ENCODE measurements around the gene RIMBP2. TPM values are rescaled to one million over a fixed set of nuclear protein-coding genes. Genes with fewer than 3 reads are reported as not detected.

The RIMBP2 gene
- total and polyA plus RNA-seq, 9 of the 15 experiments (the other 6 are each of a cell fraction or from before 2014, with no cell fraction given), result not detected

DNA sequence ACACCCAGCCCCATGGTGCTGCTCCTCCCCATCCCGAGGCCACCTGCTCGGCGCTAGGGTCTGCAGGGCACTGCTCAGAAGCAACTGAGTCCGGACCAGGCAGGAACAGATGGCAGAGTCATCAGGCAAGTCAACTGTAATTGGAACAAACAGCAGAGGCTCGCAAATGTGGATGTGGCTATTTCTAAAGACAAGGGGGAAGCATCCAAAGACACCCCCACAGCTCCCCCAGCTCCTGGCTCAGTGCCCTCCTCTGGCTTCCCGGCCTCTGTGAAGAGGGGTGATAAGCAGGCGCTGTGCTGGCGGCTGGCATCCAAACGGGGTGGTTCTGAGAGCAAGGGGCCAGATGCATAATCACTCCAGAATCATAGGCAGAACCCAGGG, 252.8 kb downstream of the RIMBP2 start (continued):
- TF ChIP-seq ZNF274 (IDR thresholded peaks at IDR 0.05; ENCODE audit: borderline replicate concordance, low read depth, low read length) (no peak), SPI1 (IDR thresholded peaks at IDR 0.05; ENCODE audit: borderline replicate concordance, low read depth, low read length) (no peak), SMC3 (conservative IDR thresholded peaks at IDR 0.05; ENCODE audit: insufficient read depth, low read depth, low read length) (no peak)

DNA sequence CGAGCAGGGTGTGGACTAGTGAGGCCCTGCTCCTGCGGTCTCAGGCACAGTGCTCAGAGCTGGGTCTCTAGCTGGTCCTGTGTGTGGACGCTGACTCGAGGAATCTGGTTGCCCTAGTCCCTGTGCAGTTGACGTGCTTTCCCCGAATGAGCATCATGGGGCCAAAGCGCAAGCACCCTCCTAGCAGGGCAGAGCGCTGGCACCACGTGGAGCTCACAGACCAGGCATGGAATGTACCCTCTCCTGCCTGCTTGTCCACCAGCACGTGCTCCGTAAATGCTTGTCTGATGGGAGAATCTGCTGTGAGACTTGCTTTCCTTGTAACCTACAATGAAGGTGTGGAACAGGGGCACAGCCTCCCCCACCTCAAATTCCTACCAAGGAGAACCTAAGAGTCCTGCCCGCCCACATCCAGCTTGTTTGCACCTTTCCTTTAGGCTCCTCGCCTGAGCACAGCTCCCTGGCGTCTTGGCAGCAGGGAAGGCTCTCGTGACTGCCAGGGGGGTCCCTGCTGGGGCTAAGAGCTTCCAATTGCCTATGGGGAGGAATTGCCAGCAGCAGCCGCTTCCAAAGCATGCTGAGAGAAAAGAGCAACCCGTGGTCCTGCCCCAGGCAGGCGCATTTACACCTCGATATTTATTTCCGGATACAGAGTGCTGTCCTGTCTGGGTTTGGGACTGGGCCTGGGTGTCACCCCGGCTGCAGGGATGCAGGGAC, 253.4 kb downstream of the RIMBP2 start:
- no peak; the same call in 2 of the 3 replicates for ATAC-seq
- FAIRE-seq, result no peak

More for the DNA sequence above, 253.4 kb downstream of the RIMBP2 start:
- ChIA-PET POLR2A (interaction anchor here (0.6 kb wide), 1 partner anchor 26 kb away, joined by 4 read pairs; no protein-coding TSS in a partner anchor), CTCF (ENCODE audit: low intra/inter-chr PET ratio) (no interaction called here)
- no TSS peak for BruUV-seq (replicated peaks)
- Histone ChIP-seq H3K27me3 (ENCODE audit: control insufficient read depth in 2 of 2, insufficient read depth in 2 of 2, low read length in 2 of 2) (peaks cover 4 to 50% of the 10 kb centered on the region in 2 experiments; a peak in 4 of 5 replicates), H3K79me2 (ENCODE audit: control insufficient read depth, insufficient read depth, low read length) (no peaks in the 10 kb centered on the region), H3K27ac (ENCODE audit: extremely low read depth, low read depth, low read length) (no peak overlapping the region), H3K4me1 (replicated peaks in 1 of 2; ENCODE audit: control insufficient read depth in 2 of 2, insufficient read depth in 2 of 2, low read length in 2 of 2) (0 out of 5 replicates have a peak, but pooled peaks cover 0 to 3% of the 10 kb centered on the region in 2 experiments), H3K9me1 (ENCODE audit: control insufficient read depth, insufficient read depth, low read length) (no peaks in the 10 kb centered on the region), H3K36me3 (ENCODE audit: control insufficient read depth, insufficient read depth, low read length) (no peaks in the 10 kb centered on the region), H3K9me3 (replicated peaks; ENCODE audit: control insufficient read depth, insufficient read depth, low read depth, low read length) (no peaks in the 10 kb centered on the region; the same call in 1 of the 2 replicates), H3K4me2 (ENCODE audit: insufficient read depth, low read length) (no peak overlapping the region), H3K9ac (ENCODE audit: insufficient read depth in 1 of 2, low read depth in 2 of 2, low read length in 2 of 2) (no peak overlapping the region), H4K20me1 (replicated peaks; ENCODE audit: control insufficient read depth, insufficient read depth, low read length) (no peaks in the 10 kb centered on the region; the same call in 1 of the 2 replicates), H3K4me3 (no peak overlapping the region), H2AFZ (ENCODE audit: low read depth, low read length) (no peak overlapping the region)
- no peak for DNase-seq (ENCODE audit: extremely low read depth in 1 of 4, low spot score in 3 of 4)
- intact Hi-C loops (cut with micrococcal nuclease), result no loop called here
- WGBS (ENCODE audit: insufficient coverage, low coverage, missing lambda C conversion rate), result 1% methylated on average over 21 of the region's 21 CpGs
- TF ChIP-seq SMAD2 (IDR thresholded peaks at IDR 0.05; ENCODE audit: low read depth, low read length), result no peak
- TF ChIP-seq SOX6 (IDR thresholded peaks at IDR 0.05), result no peak
- in situ Hi-C loops (cut with MboI), result no loop called here

Data from K562 (cell line).